Endothelial cell (in vitro differentiated cells): Measurements from ENCODE around the gene CDYL. TPM values are rescaled to one million over a fixed set of nuclear protein-coding genes. Genes with fewer than 3 reads are reported as not detected.
A peak's percentile ranks its signal among the peaks of the same experiment; 100 is the strongest.

Experiments used
- DNase-seq: peaks from one replicate; pipeline ENCODE4 v3.0.0; 2021; ENCODE audit warnings: low spot score
- H3K27ac Mint-ChIP-seq: one replicate; pipeline ENCODE4 v1.8.0; 2021; ENCODE audit warnings: mixed read lengths, inconsistent platforms; ENCODE audit not compliant: unreplicated experiment
- H3K27me3 Mint-ChIP-seq: one replicate; pipeline ENCODE4 v1.8.0; 2021; ENCODE audit warnings: mild to moderate bottlenecking, moderate library complexity, mixed read lengths, inconsistent platforms; ENCODE audit not compliant: unreplicated experiment
- H3K36me3 Mint-ChIP-seq: one replicate; pipeline ENCODE4 v1.8.0; 2021; ENCODE audit warnings: mild to moderate bottlenecking, low read depth, mixed read lengths, inconsistent platforms; ENCODE audit not compliant: unreplicated experiment
- H3K4me1 Mint-ChIP-seq: one replicate; pipeline ENCODE4 v1.8.0; 2021; ENCODE audit warnings: mild to moderate bottlenecking, mixed read lengths, inconsistent platforms; ENCODE audit not compliant: unreplicated experiment
- H3K4me3 Mint-ChIP-seq: one replicate; pipeline ENCODE4 v1.8.0; 2021; ENCODE audit warnings: mild to moderate bottlenecking, mixed read lengths, inconsistent platforms; ENCODE audit not compliant: unreplicated experiment
- H3K9me3 Mint-ChIP-seq: one replicate; pipeline ENCODE4 v1.8.0; 2021; ENCODE audit warnings: mixed read lengths, inconsistent platforms; ENCODE audit not compliant: unreplicated experiment
- CTCF ChIP-seq: fragments of 200-600 bp; sonication (generic); IDR thresholded peaks from one replicate; pipeline ENCODE4 v1.5.0; 2021; ENCODE audit warnings: antibody characterized with exemption; ENCODE audit not compliant: unreplicated experiment
- total RNA-seq: library from RNA; stranded (reverse); fragmentation: NEBNext Ultra II Directional; extraction: Animal tissue kit (Norgen Biotek cat#: 25700); gene quantifications from one replicate; pipeline ENCODE4 v1.2.1, GENCODE V29; 2021; ENCODE audit not compliant: unreplicated experiment

Gene CDYL
- total RNA-seq, 1 donor from 2014 or later: 66.7 TPM

GRCh38 chr6:4973982-4974745 lies 198.0 kb downstream of the CDYL start:
- TF ChIP-seq CTCF: no peak
- H3K27me3 Mint-ChIP-seq: peaks cover 9% of the 10 kb centered on the region
- no peaks in the 10 kb centered on the region for H3K4me1 Mint-ChIP-seq
- no peaks in the 10 kb centered on the region for H3K36me3 Mint-ChIP-seq
- no peak overlapping the region for H3K4me3 Mint-ChIP-seq
- H3K27ac Mint-ChIP-seq: no peak overlapping the region
- H3K9me3 Mint-ChIP-seq: no peaks in the 10 kb centered on the region
- DNase-seq: peak; percentile 11

- Mint-ChIP-seq H3K4me1 (no peaks in the 10 kb centered on the region), H3K27me3 (peaks cover 9% of the 10 kb centered on the region), H3K4me3 (no peak overlapping the region), H3K9me3 (peaks cover 4% of the 10 kb centered on the region), H3K36me3 (peaks cover 5% of the 10 kb centered on the region), H3K27ac (no peak overlapping the region)
- no peak for TF ChIP-seq CTCF
- no peak for DNase-seq
These were observed 198.8 kb downstream of the CDYL start for GRCh38 chr6:4974962-4975361.

- Mint-ChIP-seq H3K36me3 (peaks cover 5% of the 10 kb centered on the region), H3K27ac (no peak overlapping the region), H3K9me3 (peaks cover 4% of the 10 kb centered on the region), H3K4me3 (no peak overlapping the region), H3K4me1 (no peaks in the 10 kb centered on the region), H3K27me3 (peaks cover 11% of the 10 kb centered on the region)
- TF ChIP-seq CTCF: no peak
- no peak for DNase-seq
These were observed 199.3 kb downstream of the CDYL start for GRCh38 chr6:4975506-4975905.

- Mint-ChIP-seq H3K27ac (no peak overlapping the region), H3K4me3 (no peak overlapping the region), H3K27me3 (peaks cover 4% of the 10 kb centered on the region), H3K4me1 (no peaks in the 10 kb centered on the region), H3K36me3 (peaks cover 5% of the 10 kb centered on the region), H3K9me3 (peaks cover 4% of the 10 kb centered on the region)
- TF ChIP-seq CTCF: no peak
- DNase-seq: no peak
These were observed 201.3 kb downstream of the CDYL start for GRCh38 chr6:4977468-4977867.

GRCh38 chr6:4979426-4979825 lies 203.2 kb downstream of the CDYL start:
- no peak for DNase-seq
- H3K27me3 Mint-ChIP-seq: peaks cover 4% of the 10 kb centered on the region
- H3K4me1 Mint-ChIP-seq: peaks cover under 1% of the 10 kb centered on the region
- H3K27ac Mint-ChIP-seq: no peak overlapping the region
- peaks cover 5% of the 10 kb centered on the region for H3K36me3 Mint-ChIP-seq
- H3K4me3 Mint-ChIP-seq: no peak overlapping the region
- H3K9me3 Mint-ChIP-seq: peaks cover 4% of the 10 kb centered on the region
- TF ChIP-seq CTCF: no peak
